GM12865 (cell line): ENCODE data around the gene DUXA.
"Not testable (repeated sequence)": the region's sequence is repeated elsewhere in the genome, so short reads cannot be mapped to it uniquely, and the experiment has no call there.

Experiments used
- DNase-seq: peaks from one replicate; pipeline ENCODE4 v3.0.0; 2010; ENCODE audit warnings: low read depth
- H3K4me3 ChIP-seq: 2 replicates; pipeline ENCODE4 v1.5.1; 2011; ENCODE audit warnings: mild to moderate bottlenecking, low read depth, low read length, control low read depth
- TF ChIP-seq, protein P1 (sequence below): IDR thresholded peaks from 2 replicates; pipeline ENCODE4 v1.5.1; 2011; ENCODE audit warnings: low read length, control low read depth, low read depth, inconsistent platforms; ENCODE audit not compliant: insufficient read depth; ENCODE audit errors: missing control alignments

DUXA gene

DNA sequence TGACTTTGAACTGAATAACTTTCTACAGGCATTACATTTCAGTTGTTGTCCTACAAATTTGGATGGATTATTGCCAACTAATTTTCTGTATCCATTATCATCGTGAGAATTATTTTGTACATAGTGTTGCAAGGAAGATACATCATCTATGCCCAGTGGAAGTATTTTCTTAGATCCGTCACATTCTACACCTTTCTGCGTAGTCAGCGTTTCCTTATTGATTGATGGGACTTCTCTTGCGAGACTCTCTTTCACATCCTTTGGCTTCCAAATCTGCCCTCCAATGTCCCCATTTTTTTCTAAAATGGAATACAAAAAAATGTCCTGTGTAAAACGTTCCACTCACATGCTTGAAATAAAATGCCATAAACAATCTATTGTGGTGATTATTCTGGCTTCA is 31.5 kb downstream of the DUXA start:
- no peak for DNase-seq
- TF ChIP-seq, protein P1, sequence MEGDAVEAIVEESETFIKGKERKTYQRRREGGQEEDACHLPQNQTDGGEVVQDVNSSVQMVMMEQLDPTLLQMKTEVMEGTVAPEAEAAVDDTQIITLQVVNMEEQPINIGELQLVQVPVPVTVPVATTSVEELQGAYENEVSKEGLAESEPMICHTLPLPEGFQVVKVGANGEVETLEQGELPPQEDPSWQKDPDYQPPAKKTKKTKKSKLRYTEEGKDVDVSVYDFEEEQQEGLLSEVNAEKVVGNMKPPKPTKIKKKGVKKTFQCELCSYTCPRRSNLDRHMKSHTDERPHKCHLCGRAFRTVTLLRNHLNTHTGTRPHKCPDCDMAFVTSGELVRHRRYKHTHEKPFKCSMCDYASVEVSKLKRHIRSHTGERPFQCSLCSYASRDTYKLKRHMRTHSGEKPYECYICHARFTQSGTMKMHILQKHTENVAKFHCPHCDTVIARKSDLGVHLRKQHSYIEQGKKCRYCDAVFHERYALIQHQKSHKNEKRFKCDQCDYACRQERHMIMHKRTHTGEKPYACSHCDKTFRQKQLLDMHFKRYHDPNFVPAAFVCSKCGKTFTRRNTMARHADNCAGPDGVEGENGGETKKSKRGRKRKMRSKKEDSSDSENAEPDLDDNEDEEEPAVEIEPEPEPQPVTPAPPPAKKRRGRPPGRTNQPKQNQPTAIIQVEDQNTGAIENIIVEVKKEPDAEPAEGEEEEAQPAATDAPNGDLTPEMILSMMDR: no peak
- no peak overlapping the region for H3K4me3 ChIP-seq

DNA sequence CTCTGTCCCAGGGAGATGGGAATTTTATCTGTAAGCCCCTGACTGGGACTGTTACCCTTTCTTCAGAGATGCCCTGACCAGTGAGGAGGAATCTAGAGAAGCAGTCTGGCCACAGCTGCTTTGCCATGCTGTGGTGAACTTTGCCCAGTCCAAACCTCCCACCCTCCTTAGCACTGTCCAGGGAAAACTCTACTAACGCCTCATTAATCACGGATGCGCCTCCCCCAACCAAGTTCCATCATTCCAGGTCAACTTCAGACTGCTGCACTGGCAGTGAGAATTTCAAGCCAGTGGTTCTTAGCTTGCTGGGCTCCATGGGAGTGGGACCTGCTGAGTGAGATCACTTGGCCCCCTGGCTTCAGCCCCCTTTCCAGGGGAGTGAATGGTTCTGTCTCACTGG is 39.9 kb downstream of the DUXA start:
- DNase-seq, H3K4me3 ChIP-seq: not testable (repeated sequence)

DNA sequence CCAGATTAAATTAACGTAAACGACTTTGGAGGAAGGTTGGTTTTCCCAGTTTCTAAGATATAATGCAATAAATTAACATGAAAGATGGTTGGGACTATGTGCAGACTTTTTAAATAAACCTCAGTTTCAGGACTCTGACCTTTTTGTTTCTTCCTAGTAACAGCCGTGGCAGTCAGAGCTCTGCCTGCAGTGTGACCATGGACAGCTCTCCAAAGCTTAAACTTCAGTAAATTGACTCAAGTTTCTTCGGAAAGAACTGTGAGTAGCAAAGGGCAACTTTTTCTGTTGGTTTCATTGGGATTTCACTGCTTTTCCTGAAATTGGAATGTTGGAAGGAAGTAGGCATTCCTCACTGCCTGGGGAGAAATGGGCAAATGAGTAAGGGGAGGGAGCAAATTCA is 43.4 kb downstream of the DUXA start:
- TF ChIP-seq, protein P1: no peak
- H3K4me3 ChIP-seq: no peak overlapping the region
- DNase-seq: no peak

DNA sequence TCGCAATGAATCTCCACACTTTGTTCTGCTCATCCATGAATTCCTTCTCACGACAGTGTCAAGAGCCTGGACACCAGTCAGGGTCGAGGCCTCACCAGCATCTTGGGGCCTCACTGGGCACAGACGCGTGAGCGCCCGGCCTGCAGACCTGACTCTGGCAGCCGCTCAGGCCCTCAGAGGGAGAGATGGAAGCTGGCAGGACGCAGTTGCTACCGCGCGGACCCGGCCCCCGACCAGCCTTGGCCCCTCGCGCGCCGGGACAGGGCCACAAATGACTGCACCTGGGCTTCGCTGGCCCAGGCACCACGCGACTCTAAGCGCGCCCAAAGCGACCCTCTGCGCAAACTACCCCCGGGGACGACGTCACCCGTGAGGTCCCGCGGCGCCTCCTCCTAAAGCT is 48.4 kb downstream of the DUXA start:
- TF ChIP-seq, protein P1: no peak
- H3K4me3 ChIP-seq: no peak overlapping the region
- no peak for DNase-seq

DNA sequence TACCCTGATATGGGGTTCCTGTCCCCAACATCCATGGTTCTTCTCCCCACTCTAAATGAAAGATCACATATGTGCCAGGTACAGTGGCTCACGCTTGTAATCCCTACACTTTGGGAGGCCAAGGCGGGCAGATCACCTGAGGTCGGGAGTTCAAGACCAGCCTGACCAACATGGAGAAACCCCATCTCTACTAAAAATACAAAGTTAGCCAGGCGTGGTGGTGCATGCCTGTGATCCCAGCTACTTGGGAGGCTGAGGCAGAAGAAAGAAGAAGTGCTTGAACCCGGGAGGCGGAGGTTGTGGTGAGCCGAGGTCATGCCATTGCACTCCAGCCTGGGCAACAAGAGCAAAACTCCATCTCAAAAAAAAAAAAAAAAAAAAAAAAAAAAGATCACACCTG is 53.8 kb downstream of the DUXA start:
- H3K4me3 ChIP-seq, DNase-seq: not testable (repeated sequence)

DNA sequence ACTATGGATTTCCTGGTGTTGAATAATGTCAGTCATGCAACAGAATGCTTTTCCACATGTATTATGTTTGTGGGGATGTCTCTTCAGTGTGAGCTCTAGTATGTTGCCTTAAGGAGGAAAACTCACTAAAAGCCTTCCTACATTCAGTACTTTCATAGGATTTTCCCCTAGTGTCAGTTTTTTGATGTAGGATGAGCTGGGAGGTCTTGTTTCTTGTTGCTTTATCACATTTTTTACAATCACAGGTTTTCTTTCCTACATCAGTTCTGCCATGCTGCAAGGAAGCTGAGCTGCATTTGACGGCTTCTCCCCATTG is 56.0 kb downstream of the DUXA start:
- no peak overlapping the region for H3K4me3 ChIP-seq
- DNase-seq: no peak
- TF ChIP-seq, protein P1: no peak

DNA sequence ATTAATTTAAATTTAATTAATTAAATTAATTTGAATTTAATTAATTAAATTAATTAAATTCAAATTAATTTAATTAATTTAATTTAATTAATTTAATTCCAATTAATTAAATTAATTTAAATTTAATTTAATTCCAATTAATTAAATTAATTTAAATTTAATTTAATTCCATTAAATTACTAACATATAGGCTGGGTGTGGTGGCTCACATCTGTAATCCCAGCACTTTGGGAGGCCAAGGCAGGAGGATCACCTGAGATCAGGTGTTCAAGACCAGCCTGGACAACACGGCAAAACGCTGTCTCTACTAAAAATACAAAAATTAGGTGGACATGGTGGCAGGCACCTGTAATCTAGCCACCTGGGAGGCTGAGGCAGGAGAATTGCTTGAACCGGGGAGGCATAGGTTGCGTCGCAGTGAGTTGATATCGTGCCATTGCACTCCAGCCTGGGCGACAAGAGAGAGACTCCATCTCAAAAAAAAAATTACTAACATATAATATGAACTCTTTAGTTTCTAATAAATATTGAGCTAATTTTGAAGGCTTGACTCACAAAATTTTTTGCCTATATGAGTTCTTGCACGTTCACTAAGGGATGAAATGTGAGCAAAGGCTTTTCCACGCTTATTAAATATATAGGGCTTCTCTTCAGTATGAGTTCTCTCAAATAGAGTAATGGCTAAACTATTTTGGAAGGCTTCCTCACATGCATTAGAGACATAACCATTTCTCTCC is 56.5 kb downstream of the DUXA start:
- no peak overlapping the region for H3K4me3 ChIP-seq
- DNase-seq: no peak
- TF ChIP-seq, protein P1: no peak

DNA sequence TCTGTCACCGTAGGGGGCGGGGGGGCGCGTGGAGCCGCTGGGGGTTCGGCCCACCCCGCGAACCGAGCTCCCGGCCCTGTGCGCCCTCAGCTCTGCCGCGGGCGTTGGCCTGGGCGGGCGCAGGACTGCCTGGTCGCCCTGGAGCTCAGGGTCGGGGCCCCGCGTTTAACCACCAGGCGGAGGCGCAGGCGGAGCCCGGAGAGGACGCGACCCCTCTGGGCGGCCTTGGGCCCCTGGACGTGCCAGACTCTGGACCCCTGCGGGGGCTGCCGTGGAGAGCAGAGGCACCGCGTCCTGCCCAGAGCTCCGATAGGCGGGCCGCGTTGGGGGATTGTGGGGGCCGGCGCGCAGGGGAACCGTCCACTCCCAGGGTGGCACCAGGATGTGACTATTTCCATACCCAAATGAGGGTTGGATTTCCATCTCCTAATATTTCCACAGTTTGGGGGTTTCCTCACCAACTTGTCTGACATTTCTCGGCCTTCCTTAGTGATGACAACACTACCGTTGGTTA is 60.5 kb downstream of the DUXA start:
- no peak for DNase-seq
- TF ChIP-seq, protein P1: no peak
- no peak overlapping the region for H3K4me3 ChIP-seq
